ENCODE results near the gene SRPRA. TPM values are rescaled to one million over a fixed set of nuclear protein-coding genes. Genes with fewer than 3 reads are reported as not detected.

SRPRA gene
- total and polyA plus RNA-seq, 2 donors (not counting 3 experiments of a cell fraction or from before 2014, with no cell fraction given), result 104 to 116 TPM

DNA sequence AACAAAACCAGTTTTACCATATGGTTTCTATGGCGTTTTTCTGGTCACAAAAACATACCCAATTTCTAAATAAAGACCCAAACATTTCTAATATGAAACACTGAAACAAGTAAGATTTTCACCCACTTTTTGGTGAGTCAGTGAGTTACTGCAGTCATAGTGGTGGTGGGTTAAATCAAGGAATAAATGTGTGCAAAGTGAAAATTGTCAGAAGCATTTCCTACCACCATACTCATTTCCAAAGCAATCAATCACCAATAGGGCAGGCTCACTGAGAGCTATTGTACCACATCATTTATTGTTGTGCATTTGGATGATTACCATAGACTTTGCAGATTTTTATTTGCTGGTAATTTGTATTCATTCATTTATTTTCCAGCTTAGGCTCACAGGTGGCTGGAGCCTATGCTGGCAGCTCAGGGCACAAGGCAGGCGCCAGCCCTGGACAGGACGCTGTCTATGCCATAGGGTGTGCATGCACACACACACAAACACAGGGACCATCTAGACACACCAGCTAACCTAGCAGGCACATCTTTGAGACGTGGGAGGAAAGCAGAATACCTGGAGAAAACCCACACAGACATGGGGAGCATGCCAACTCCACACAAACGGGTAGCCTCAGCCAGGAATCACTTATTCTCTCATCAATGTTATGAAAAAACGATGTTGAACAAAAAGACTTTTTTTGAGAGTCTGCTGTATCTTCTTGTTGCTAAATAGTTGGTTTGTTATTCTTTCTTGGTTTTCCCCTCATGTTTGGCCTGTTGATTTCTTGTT, 52.0 kb downstream of the SRPRA start:
- intact Hi-C loops (cut with micrococcal nuclease) (no loop called here), dilution Hi-C loops (cut with MboI; ENCODE audit: extremely low pct_ligation_motif_present, low sequenced_read_pairs) (no loop called here)
- no TSS peak for BruUV-seq (replicated peaks)
- no peaks in the 10 kb centered on the region for H3K36me3 ChIP-seq (ENCODE audit: control insufficient read depth in 2 of 2, extremely low read depth in 1 of 2, insufficient read depth in 2 of 2, low read length in 2 of 2)
- POLR2A ChIA-PET, result no interaction called here
- no peak overlapping the region for H3K9ac ChIP-seq (replicated peaks; ENCODE audit: extremely low read depth, insufficient read depth, low read length)
- no peaks in the 10 kb centered on the region for H3K27me3 ChIP-seq (ENCODE audit: control insufficient read depth in 2 of 2, insufficient read depth in 2 of 2, low read length in 2 of 2)
- no peaks in the 10 kb centered on the region for H3K9me3 ChIP-seq (replicated peaks; ENCODE audit: control insufficient read depth, insufficient read depth, low read length)
- H4K20me1 ChIP-seq (replicated peaks; ENCODE audit: control insufficient read depth, extremely low read depth, insufficient read depth, low read length), result peaks cover 3% of the 10 kb centered on the region
- CTCF ChIA-PET, result no interaction called here
- H2AFZ ChIP-seq (ENCODE audit: low read depth, low read length), result no peak overlapping the region
- H3K4me1 ChIP-seq (ENCODE audit: control insufficient read depth, extremely low read depth, insufficient read depth, low read length), result peaks cover 13% of the 10 kb centered on the region
- no peaks in the 10 kb centered on the region for H3K9me1 ChIP-seq (replicated peaks; ENCODE audit: control insufficient read depth, extremely low read depth, insufficient read depth, low read length)
- DNase-seq (ENCODE audit: low read depth, low spot score), result no peak
- H3K79me2 ChIP-seq (ENCODE audit: control insufficient read depth, insufficient read depth, low read length), result peaks cover 74% of the 10 kb centered on the region
- TF ChIP-seq, protein P1, sequence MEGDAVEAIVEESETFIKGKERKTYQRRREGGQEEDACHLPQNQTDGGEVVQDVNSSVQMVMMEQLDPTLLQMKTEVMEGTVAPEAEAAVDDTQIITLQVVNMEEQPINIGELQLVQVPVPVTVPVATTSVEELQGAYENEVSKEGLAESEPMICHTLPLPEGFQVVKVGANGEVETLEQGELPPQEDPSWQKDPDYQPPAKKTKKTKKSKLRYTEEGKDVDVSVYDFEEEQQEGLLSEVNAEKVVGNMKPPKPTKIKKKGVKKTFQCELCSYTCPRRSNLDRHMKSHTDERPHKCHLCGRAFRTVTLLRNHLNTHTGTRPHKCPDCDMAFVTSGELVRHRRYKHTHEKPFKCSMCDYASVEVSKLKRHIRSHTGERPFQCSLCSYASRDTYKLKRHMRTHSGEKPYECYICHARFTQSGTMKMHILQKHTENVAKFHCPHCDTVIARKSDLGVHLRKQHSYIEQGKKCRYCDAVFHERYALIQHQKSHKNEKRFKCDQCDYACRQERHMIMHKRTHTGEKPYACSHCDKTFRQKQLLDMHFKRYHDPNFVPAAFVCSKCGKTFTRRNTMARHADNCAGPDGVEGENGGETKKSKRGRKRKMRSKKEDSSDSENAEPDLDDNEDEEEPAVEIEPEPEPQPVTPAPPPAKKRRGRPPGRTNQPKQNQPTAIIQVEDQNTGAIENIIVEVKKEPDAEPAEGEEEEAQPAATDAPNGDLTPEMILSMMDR (IDR thresholded peaks at IDR 0.05; ENCODE audit: extremely low read depth in 1 of 2, insufficient read depth in 1 of 2, low read depth in 1 of 2, low read length in 2 of 2), result no peak
- TF ChIP-seq POLR2AphosphoS5 (IDR thresholded peaks at IDR 0.05; ENCODE audit: insufficient read depth, low read depth, low read length) (no peak), MYC (IDR thresholded peaks at IDR 0.05; ENCODE audit: low read depth, low read length) (no peak), FOS (IDR thresholded peaks at IDR 0.05; ENCODE audit: borderline replicate concordance, insufficient read depth, low read length) (no peak), GATA2 (IDR thresholded peaks at IDR 0.05; ENCODE audit: insufficient read depth, insufficient read length, low read depth, low read length) (no peak), EZH2 (IDR thresholded peaks at IDR 0.05; ENCODE audit: borderline replicate concordance, low read depth, low read length, severe bottlenecking) (no peak), POLR2A (IDR thresholded peaks at IDR 0.05; ENCODE audit: low read depth, low read length) (no peak), JUN (IDR thresholded peaks at IDR 0.05; ENCODE audit: borderline replicate concordance, insufficient read depth, insufficient read length, low read depth) (no peak)
- TF ChIP-seq, protein P2, sequence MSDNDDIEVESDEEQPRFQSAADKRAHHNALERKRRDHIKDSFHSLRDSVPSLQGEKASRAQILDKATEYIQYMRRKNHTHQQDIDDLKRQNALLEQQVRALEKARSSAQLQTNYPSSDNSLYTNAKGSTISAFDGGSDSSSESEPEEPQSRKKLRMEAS (IDR thresholded peaks at IDR 0.05; ENCODE audit: insufficient read depth, insufficient read length), result no peak
- FAIRE-seq, result no peak
- H3K27ac ChIP-seq (ENCODE audit: insufficient read depth, low read depth, low read length), result no peak overlapping the region
- no peak overlapping the region for H3K4me3 ChIP-seq (replicated peaks in 1 of 3; ENCODE audit: insufficient read depth in 1 of 3, low read depth in 1 of 3, low read length in 3 of 3)
- no peak overlapping the region for H3K4me2 ChIP-seq (ENCODE audit: insufficient read depth, low read length)
